ENCODE results near the gene ACP7. TPM values are rescaled to one million over a fixed set of nuclear protein-coding genes. Genes with fewer than 3 reads are reported as not detected.
A peak's percentile ranks its signal among the peaks of the same experiment; 100 is the strongest.

The ACP7 gene
- total RNA-seq, 1 experiment from 2014 or later: 5.4 TPM

GRCh38 chr19:39047073-39047472 is 37.1 kb upstream of the ACP7 start:
- H3F3A ChIP-seq (ENCODE audit: insufficient read depth, low read depth): 0 out of 2 replicates have a peak, but pooled peaks cover 7% of the 10 kb centered on the region
- TF ChIP-seq EZH2 (IDR thresholded peaks at IDR 0.05; ENCODE audit: low read depth): no peak
- TF ChIP-seq CTCF (conservative IDR thresholded peaks at IDR 0.05): no peak
- ChIA-PET POLR2A (ENCODE audit: unreplicated experiment) (no interaction called here), CTCF (no interaction called here)
- H3K79me2 ChIP-seq (ENCODE audit: low read depth): no peaks in the 10 kb centered on the region
- intact Hi-C loops (cut with micrococcal nuclease; ENCODE audit: unreplicated experiment): no loop called here
- H2AFZ ChIP-seq: no peak overlapping the region
- no peak for DNase-seq
- peaks cover 3% of the 10 kb centered on the region; the same call in 1 of the 2 replicates for H3K4me1 ChIP-seq (replicated peaks; ENCODE audit: insufficient read depth)
- H3K9me2 ChIP-seq (ENCODE audit: insufficient read depth): no peaks in the 10 kb centered on the region
- no peaks in the 10 kb centered on the region for H3K27me3 ChIP-seq (ENCODE audit: insufficient read depth, low read depth)
- no TSS peak for BruUV-seq (replicated peaks)
- H3K4me2 ChIP-seq: no peak overlapping the region
- H4K20me1 ChIP-seq (ENCODE audit: insufficient read depth): no peaks in the 10 kb centered on the region
- no peaks in the 10 kb centered on the region for H3K9me3 ChIP-seq (ENCODE audit: insufficient read depth, low read depth)
- no peaks in the 10 kb centered on the region for H3K36me3 ChIP-seq (ENCODE audit: low read depth)
- H3K27ac ChIP-seq: no peak overlapping the region
- H3K4me3 ChIP-seq: no peak overlapping the region

GRCh38 chr19:39052243-39052746 is 31.9 kb upstream of the ACP7 start:
- no peaks in the 10 kb centered on the region for H3K27me3 ChIP-seq (ENCODE audit: insufficient read depth, low read depth)
- H3K9me2 ChIP-seq (ENCODE audit: insufficient read depth): no peaks in the 10 kb centered on the region
- H3K4me1 ChIP-seq (replicated peaks; ENCODE audit: insufficient read depth): peaks cover under 1% of the 10 kb centered on the region; the same call in 1 of the 2 replicates
- no peaks in the 10 kb centered on the region for H4K20me1 ChIP-seq (ENCODE audit: insufficient read depth)
- no peaks in the 10 kb centered on the region for H3K9me3 ChIP-seq (ENCODE audit: insufficient read depth, low read depth)
- TF ChIP-seq EZH2 (IDR thresholded peaks at IDR 0.05; ENCODE audit: low read depth) (no peak), CTCF (conservative IDR thresholded peaks at IDR 0.05) (peak; percentile 96)
- no peaks in the 10 kb centered on the region for H3K36me3 ChIP-seq (ENCODE audit: low read depth)
- intact Hi-C loops (cut with micrococcal nuclease; ENCODE audit: unreplicated experiment): loop anchor here (1.0 to 10.0 kb wide), 5 partner anchors 63 to 360 kb away; partner anchors contain the start of gene PLEKHG2
- no peak overlapping the region for H3K4me2 ChIP-seq
- DNase-seq: peak; percentile 45 to 72
- ChIA-PET POLR2A (ENCODE audit: unreplicated experiment) (interaction anchor here (0.7 kb wide), 1 partner anchor 1374 kb away, joined by 4 read pairs; no protein-coding TSS in a partner anchor), CTCF (interaction anchor here (0.8 to 1.2 kb wide), 2 partner anchors 39 to 60 kb away, joined by 3 to 4 read pairs; no protein-coding TSS in a partner anchor)
- no peaks in the 10 kb centered on the region for H3K79me2 ChIP-seq (ENCODE audit: low read depth)
- H3K27ac ChIP-seq: no peak overlapping the region
- H3F3A ChIP-seq (ENCODE audit: insufficient read depth, low read depth): no peaks in the 10 kb centered on the region; the same call in 1 of the 2 replicates
- no peak overlapping the region for H2AFZ ChIP-seq
- no peak overlapping the region for H3K4me3 ChIP-seq
- no TSS peak for BruUV-seq (replicated peaks)

- no TSS peak for BruUV-seq (replicated peaks)
- DNase-seq: no peak
- ChIA-PET CTCF (interaction anchor here (1.2 kb wide), 1 partner anchor 40 kb away, joined by 3 read pairs; no protein-coding TSS in a partner anchor), POLR2A (ENCODE audit: unreplicated experiment) (interaction anchor here (0.7 kb wide), 1 partner anchor 1373 kb away, joined by 4 read pairs; no protein-coding TSS in a partner anchor)
- H3K9me3 ChIP-seq (ENCODE audit: insufficient read depth, low read depth): no peaks in the 10 kb centered on the region
- H2AFZ ChIP-seq: no peak overlapping the region
- no peaks in the 10 kb centered on the region for H3K36me3 ChIP-seq (ENCODE audit: low read depth)
- H3K4me1 ChIP-seq (replicated peaks; ENCODE audit: insufficient read depth): peaks cover 3% of the 10 kb centered on the region; the same call in 1 of the 2 replicates
- no peaks in the 10 kb centered on the region; the same call in 1 of the 2 replicates for H3F3A ChIP-seq (ENCODE audit: insufficient read depth, low read depth)
- TF ChIP-seq EZH2 (IDR thresholded peaks at IDR 0.05; ENCODE audit: low read depth) (no peak), CTCF (conservative IDR thresholded peaks at IDR 0.05) (no peak)
- H3K9me2 ChIP-seq (ENCODE audit: insufficient read depth): no peaks in the 10 kb centered on the region
- no peak overlapping the region for H3K4me2 ChIP-seq
- H3K27ac ChIP-seq: no peak overlapping the region
- intact Hi-C loops (cut with micrococcal nuclease; ENCODE audit: unreplicated experiment): loop anchor here (1.0 to 10.0 kb wide), 5 partner anchors 62 to 359 kb away; partner anchors contain the start of gene PLEKHG2
- no peaks in the 10 kb centered on the region for H4K20me1 ChIP-seq (ENCODE audit: insufficient read depth)
- H3K4me3 ChIP-seq: no peak overlapping the region
- H3K79me2 ChIP-seq (ENCODE audit: low read depth): no peaks in the 10 kb centered on the region
- H3K27me3 ChIP-seq (ENCODE audit: insufficient read depth, low read depth): no peaks in the 10 kb centered on the region
Observed at GRCh38 chr19:39052846-39053245, 31.3 kb upstream of the ACP7 start.

Measured in PC-9 (cell line).